ENCODE data around the gene MARK2.

Gene MARK2

GRCh38 chr11:63929616-63930015 lies 90.7 kb downstream of the MARK2 start:
- DNase-seq (ENCODE audit: low spot score): no peak

GRCh38 chr11:63931045-63931444 lies 92.1 kb downstream of the MARK2 start:
- DNase-seq (ENCODE audit: low spot score): no peak

GRCh38 chr11:63931876-63932275 lies 93.0 kb downstream of the MARK2 start:
- DNase-seq (ENCODE audit: low spot score): no peak

- DNase-seq (ENCODE audit: low spot score): peak; percentile 61
Observed at GRCh38 chr11:63933459-63933858, 94.5 kb downstream of the MARK2 start.

GRCh38 chr11:63937713-63938478 lies 99.0 kb downstream of the MARK2 start:
- DNase-seq (ENCODE audit: low spot score): no peak

GRCh38 chr11:63938479-63939396 lies 99.8 kb downstream of the MARK2 start, which contains the start of gene NAA40:
NAA40 (plus strand) TSS chr11:63939002; CDS start chr11:63939097, 95 bp downstream.
- peak; percentile 100 for DNase-seq (ENCODE audit: low spot score)

GRCh38 chr11:63939397-63939891 lies 100.5 kb downstream of the MARK2 start:
- DNase-seq (ENCODE audit: low spot score): no peak

GRCh38 chr11:63940786-63941185 lies 101.9 kb downstream of the MARK2 start:
- no peak for DNase-seq (ENCODE audit: low spot score)

GRCh38 chr11:63941901-63942300 lies 103.0 kb downstream of the MARK2 start:
- no peak for DNase-seq (ENCODE audit: low spot score)

- no peak for DNase-seq (ENCODE audit: low spot score)
Observed at GRCh38 chr11:63942803-63943202, 103.9 kb downstream of the MARK2 start.

- DNase-seq (ENCODE audit: low spot score): peak; percentile 63
Observed at GRCh38 chr11:63944987-63945386, 106.1 kb downstream of the MARK2 start.

GRCh38 chr11:63945477-63946163 lies 106.7 kb downstream of the MARK2 start:
- peak; percentile 82 for DNase-seq (ENCODE audit: low spot score)

- no peak for DNase-seq (ENCODE audit: low spot score)
Observed at GRCh38 chr11:63951779-63952536, 113.0 kb downstream of the MARK2 start.

GRCh38 chr11:63952570-63952969 lies 113.7 kb downstream of the MARK2 start:
- DNase-seq (ENCODE audit: low spot score): no peak

- no peak for DNase-seq (ENCODE audit: low spot score)
Observed at GRCh38 chr11:63958008-63958407, 119.1 kb downstream of the MARK2 start.

All from AG20443 (cell line).